Testis (tissue), 2 donors: ENCODE results near the gene TVP23A.
"Not testable (repeated sequence)": the region's sequence is repeated elsewhere in the genome, so short reads cannot be mapped to it uniquely, and the experiment has no call there.

Experiments
- POLR2A ChIP-seq: fragments of 450-650 bp; IDR thresholded peaks from one replicate; pipeline ENCODE4 v1.6.1; 2017; ENCODE audit warnings: antibody characterized with exemption, mild to moderate bottlenecking, moderate library complexity
- TF ChIP-seq, protein P1 (sequence below), 3 experiments: fragments of 450-650 bp in 2 of 3; fragments of 200-600 bp in 1 of 3; sonication (generic) in 1 of 3; IDR thresholded peaks; one replicate each; pipeline ENCODE4 v1.5.1; 2016 to 2019; ENCODE audit warnings: antibody characterized with exemption in 3 of 3, mild to moderate bottlenecking in 2 of 3, moderate library complexity in 1 of 3

DNA sequence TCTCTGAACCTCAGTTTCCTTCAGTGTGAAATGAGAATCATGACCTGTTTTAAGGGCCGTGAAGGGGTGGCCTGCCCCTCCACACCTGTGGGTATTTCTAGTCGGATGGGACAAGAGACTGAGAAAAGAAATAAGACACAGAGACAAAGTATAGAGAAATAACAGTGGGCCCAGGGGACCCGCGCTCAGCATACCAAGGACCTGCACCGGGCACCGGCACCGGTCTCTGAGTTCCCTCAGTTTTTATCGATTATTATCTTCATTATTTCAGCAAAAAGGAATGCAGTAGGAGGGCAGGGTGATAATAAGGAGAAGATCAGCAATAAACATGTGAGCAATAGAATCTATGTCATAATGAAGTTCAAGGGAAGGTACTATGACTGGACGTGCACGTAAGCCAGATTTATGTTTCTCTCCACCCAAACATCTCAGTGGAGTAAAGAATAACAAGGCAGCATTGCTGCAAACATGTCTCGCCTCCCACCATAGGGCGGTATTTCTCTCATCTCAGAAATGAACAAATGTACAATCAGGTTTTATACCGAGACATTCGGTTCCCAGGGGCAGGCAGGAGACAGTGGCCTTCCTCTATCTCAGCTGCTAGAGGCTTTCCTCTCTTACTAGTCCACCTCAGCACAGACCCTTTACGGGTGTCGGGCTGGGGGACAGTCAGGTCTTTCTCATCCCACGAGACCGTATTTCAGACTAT is 10.9 kb upstream of the TVP23A start:
- TF ChIP-seq, protein P1, sequence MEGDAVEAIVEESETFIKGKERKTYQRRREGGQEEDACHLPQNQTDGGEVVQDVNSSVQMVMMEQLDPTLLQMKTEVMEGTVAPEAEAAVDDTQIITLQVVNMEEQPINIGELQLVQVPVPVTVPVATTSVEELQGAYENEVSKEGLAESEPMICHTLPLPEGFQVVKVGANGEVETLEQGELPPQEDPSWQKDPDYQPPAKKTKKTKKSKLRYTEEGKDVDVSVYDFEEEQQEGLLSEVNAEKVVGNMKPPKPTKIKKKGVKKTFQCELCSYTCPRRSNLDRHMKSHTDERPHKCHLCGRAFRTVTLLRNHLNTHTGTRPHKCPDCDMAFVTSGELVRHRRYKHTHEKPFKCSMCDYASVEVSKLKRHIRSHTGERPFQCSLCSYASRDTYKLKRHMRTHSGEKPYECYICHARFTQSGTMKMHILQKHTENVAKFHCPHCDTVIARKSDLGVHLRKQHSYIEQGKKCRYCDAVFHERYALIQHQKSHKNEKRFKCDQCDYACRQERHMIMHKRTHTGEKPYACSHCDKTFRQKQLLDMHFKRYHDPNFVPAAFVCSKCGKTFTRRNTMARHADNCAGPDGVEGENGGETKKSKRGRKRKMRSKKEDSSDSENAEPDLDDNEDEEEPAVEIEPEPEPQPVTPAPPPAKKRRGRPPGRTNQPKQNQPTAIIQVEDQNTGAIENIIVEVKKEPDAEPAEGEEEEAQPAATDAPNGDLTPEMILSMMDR (IDR thresholded peaks at IDR 0.05) = not testable (repeated sequence)
- not testable (repeated sequence) for TF ChIP-seq POLR2A
